ENCODE results near the gene MRTFB.

DNA sequence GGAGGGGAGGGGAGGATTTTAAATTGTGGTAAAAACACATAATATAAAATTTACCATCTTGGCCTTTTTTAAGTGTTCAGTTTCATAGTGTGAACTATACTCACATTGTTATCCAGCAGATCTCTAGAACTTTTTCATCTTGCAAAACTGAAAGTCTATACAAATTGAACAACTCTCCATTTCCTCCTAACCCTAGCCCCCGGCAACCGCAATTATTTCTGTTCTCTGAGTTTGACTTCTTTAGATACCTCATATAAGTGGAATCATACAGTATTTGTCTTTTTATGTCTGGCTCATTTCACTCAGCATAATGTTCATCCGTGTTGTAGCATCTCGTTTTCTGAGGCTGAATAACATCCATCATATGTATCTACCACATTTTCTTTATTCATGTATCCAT lies 30.0 kb upstream of the MRTFB start:
- TF ChIP-seq EZH2 (optimal IDR thresholded peaks at IDR 0.05; ENCODE audit: low read depth, low read length), result no peak
- TF ChIP-seq, protein P1, sequence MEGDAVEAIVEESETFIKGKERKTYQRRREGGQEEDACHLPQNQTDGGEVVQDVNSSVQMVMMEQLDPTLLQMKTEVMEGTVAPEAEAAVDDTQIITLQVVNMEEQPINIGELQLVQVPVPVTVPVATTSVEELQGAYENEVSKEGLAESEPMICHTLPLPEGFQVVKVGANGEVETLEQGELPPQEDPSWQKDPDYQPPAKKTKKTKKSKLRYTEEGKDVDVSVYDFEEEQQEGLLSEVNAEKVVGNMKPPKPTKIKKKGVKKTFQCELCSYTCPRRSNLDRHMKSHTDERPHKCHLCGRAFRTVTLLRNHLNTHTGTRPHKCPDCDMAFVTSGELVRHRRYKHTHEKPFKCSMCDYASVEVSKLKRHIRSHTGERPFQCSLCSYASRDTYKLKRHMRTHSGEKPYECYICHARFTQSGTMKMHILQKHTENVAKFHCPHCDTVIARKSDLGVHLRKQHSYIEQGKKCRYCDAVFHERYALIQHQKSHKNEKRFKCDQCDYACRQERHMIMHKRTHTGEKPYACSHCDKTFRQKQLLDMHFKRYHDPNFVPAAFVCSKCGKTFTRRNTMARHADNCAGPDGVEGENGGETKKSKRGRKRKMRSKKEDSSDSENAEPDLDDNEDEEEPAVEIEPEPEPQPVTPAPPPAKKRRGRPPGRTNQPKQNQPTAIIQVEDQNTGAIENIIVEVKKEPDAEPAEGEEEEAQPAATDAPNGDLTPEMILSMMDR (IDR thresholded peaks at IDR 0.05; ENCODE audit: low read length), result no peak
